Activated CD4-positive, alpha-beta T cell treated with anti-CD3 and anti-CD28 coated beads, Interleukin-2, amount 50 U/mL, for 16 hours (primary cell): ENCODE measurements around the gene KRT15.
A peak's percentile ranks its signal among the peaks of the same experiment; 100 is the strongest.

Experiments
- DNase-seq: peaks from one replicate; pipeline ENCODE4 v3.0.0-alpha.2; 2020

KRT15 gene

DNA sequence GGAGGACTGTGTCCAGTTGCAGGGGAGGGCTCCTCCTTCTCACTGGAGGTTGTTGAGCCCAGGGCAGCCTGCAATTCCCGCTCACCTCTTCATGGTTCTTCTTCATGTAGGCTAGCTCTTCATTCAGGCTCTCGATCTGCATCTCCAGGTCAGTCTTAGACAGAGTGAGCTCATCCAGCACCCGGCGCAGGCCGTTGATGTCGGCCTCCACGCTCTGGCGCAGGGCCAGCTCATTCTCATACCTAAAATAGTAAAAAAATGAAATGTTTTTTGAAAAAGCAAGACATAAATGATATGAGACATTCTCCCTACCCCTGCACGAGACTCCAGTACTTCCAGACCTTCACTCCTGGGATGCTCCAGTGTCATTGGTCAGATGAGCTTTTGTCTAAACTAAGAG lies 15.5 kb downstream of the KRT15 start:
- DNase-seq, result no peak

DNA sequence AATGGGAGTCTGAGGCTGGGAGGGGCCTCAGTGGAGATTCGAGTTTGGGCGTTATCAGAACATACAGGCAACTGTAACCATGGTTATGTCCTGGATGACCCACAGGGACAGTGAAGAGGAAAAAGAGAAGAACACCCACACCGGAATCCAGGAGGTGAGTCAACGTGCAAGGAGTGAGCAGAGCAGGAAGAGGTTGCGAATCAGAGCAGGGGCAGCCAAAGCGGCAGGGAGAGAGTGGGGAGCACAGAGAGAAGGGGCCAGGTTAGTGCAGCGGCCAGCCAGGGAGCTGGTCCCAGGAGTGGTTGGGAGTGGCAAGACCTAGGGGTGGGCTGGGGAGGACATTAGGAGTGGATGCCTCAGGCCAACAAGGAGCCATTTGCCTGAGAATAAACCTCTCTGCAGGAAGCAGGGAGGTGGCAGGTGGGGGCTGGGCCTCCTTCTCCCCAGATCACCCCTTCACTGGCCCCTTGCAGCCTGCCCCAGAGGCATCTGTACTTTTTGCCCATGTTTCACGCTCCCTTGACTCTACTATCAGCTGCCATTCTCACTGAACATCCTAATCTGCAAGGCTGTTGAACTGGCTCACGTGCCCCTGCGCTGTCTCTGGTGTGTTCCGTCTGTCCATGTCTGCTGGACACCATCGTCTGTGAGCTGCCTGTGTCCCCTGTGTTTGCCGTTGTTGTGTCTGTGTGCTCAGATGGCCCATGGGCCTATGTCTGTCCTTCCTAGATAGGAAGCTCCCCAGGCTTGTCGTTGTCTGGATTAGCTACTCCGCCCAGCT lies 18.4 kb downstream of the KRT15 start:
- DNase-seq, result no peak

DNA sequence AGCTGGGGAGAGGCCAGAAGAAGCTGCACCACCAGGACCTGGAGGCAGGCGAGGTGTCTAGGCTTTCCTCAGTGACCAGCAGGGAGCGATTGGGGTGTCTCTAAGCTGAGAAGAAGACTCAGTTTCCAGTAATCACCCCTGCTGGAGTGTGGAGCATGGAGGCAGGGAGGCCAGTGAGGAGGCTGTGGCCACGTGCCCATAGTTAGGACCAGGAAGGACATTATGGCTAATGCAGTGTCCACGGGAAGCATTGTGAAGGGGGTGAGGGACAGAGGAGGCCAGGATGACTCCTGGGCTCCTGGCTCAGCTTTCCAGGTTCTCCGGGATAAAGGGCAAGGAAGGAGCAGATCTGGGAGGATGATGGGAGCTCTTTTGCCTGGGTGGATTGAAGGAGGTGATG lies 19.0 kb downstream of the KRT15 start:
- no peak for DNase-seq

DNA sequence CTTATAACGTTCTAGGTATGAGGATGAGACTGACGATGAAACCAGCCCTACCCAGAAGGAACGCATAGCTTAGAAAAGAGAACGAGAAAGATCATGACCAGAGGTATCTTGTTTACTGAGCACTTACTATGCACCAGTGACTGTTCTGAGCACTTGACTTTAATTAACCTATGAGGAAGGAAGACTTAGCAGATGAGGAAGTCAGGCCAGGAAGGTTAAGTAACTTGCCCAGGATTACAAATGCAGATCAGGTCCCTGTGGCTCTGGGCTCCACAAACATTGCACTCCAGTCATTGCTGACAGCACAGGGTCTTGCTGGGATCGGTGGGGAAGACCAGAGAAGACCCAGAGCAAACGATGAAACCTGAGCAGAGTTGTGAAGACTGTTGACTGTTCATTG lies 20.4 kb downstream of the KRT15 start:
- DNase-seq, result no peak

DNA sequence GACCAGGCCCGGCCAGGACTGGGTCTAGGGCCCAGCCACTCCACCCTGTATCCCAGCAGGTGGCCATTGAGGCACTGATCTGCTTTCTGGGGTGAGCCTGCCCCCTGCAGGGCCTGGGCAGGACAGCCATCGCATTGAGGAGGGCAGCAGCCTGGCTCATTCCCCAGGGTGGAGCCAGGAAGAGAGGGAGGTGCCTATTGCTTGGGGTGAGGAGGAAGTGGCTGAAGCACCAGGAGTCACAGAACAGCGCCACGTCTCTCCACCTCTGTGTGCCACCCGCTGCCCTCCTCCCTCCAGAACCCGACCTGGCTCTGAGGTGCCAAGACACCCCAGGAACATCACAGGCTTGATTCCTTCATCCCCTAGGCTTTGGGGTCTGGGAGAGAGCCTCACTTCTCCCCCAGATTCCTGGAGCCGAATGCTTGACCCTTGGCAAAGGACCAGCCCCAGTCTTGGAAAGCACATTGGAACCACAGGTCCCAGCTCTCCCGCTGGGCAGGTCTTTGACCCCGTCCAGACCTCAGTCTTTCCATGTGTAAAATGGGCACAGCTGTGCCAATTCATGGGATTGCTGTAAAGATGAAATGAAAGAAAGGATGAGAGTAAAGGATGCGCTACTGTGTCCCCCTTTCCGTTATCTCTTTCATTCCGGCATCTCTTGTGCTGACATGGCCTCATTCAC lies 21.7 kb downstream of the KRT15 start:
- DNase-seq, result peak; percentile 81

DNA sequence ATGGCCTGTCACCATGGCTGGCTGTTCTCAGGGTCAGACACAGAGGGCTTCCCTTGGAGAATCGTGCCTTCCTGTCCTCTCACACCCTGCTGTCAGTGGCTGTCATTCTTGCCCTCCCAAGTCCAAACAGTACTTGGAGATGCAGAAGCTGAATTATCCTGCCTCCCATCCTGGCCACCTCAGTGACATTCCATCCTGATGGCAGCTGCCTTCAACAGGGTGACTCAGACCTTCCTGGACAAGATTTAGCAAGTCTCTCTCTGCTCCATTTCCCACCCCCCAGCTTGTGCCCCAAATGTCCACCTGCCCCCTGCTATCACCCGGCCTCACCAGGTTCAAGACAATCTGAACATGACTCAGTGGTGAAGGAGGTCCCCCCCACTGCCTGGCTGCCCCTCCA lies 24.2 kb downstream of the KRT15 start:
- no peak for DNase-seq

DNA sequence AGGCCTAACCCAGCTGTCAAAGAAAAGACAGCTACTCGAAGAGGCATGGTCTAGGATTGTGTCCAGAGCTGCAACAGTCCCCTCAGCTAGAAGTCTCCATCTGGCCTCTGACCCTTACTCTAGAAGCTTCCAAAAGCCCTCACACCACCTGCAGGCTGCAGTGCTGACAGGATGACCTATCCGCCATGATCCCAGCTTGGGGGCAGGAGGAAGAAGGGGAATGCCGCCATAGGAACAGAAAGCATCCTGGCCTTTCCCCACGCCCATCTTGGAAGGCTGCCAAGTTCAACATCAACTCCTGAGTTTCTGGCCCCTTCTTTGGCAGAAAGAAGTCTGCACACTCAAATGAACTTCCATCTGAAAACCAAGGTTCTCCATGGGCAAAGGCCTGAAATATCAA lies 25.9 kb downstream of the KRT15 start:
- no peak for DNase-seq

DNA sequence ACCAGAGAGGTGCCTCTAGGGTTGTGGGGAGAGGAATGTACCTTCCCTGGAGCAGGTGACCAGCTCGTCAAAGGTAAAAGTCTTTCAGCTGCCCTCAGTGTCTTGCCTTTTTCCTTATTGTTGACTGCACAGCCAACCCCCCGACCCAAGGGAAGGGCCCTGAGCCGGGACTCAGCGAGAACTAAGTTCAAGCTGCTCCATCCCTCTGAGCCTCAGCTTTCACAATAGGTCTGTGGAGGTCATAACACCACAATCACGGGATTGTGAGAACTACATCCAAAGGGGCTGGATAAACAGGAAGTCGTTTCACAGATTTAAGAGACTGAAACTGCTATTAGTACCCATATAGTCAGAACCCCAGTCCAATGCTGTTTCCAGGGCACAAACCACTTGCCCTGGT lies 26.3 kb downstream of the KRT15 start:
- DNase-seq, result no peak

DNA sequence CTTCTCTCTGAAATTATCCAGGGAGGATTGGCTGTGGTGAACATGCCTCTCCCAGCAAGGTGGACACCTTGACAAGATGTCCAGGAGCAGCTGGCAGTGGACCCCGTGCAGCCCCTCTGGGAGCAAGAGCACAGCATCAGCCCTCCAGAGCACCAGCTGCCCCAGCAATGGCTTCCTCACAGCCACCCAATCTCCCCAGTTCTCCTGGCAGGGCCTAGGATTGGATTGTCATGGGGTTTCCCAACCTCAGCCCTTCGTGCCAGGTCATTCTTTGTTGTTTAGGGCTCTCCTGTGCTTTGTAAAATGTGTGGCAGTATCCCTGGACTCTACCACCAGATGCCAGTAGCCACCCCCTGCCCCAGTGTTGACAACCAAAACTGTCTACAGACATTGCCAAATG lies 27.2 kb downstream of the KRT15 start:
- DNase-seq, result no peak

DNA sequence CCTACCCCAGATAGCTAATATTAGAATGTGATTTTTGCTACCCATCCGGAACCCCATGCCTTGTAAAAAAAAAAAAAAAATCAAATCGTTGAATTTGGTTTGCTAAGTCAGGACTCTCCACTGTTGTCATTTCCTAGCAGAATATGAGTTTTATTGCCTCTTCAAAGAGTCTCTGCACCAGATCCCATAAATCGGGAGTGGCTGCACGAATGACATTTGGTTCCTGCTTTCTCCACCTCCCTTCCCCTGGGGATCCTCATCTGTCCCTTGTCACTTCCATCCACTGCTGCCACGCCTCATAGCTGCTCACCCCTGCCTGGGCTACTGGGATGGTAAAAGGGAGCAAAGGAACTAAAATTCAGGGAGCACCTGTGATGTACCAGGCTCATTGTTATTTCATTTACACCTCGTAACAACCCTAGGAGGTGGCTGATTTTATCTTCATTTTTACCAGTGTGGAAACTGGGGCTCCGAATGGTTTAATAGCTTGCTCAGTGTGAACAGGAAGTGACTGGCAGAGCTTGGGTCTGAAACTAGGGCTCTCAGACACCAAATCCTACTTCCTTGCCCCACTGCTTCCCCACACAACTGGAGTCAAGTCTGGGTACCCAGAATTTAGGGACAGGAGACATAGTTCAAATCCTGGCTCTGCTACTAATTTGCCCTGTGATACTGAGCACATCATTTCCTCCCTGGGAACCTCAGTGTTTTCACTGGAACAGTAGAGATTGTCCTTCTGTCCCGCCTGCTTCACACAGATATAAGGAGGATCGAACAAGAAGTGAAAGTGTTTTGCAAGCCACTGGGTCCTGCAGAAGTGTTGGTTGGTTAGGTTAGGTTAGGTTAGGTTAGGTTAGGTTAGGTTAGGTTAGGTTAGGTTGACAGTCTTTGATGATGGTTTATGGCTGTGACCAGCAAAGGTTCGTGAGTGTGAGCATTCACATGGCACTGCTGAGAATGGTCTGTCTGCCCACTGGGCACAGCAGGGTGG lies 28.4 kb downstream of the KRT15 start:
- no peak for DNase-seq

DNA sequence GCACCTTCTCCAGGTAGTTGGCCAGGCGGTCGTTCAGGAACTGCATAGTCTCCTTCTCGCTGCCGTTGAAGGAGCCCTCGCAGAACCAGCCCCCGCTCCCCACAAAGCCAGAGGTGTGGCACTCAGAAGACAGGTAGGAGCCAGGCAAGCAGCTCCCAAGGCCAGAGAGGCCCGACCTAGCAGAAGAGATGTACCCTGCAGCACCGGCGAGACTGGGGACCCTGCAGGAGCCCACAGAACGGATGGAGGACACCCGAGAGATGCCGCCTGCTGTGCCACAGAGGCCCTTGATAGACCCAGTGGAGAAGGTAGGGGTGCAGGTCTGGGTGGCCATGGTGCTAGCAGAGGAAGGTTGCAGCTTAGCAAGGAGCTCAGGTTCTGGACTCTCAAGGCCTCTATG lies 29.2 kb downstream of the KRT15 start, which contains the start of gene KRT36:
KRT36 (minus strand) TSS at position 380 of the 400 bp plus-strand sequence; CDS start at position 334, 46 bp downstream.
- no peak for DNase-seq

DNA sequence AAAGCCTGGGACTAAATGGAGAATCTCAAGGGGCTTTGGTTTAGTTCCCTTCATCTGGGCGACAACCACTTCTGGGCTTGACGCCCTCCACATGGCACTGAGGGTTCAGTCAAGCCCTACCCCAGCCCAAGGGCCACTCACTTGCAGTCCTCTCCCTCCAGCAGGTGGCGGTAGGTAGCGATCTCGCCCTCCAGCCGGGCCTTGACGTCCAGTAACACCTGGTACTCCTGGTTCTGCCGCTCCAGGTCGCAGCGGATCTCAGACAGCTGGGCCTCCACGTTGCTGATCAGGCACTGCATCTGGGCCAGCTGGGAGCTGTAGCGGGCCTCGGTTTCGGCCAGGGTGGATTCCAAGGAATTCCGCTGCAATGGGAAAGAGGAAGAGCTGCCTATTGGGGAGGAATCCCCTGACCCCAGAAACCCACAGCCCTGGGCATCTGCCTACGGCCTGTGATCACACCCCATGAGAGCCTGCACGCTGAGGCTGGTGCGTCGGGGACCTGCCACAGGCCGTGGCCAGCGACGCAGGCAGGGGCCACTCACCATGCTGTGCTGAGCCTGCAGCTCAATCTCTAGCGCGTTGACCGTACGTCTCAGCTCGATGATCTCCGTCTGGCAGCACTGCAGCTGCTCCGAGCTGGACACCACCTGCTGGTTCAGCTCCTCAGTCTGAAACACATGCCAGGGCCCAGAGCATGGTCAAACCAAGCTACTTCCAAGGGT lies 31.7 kb downstream of the KRT15 start:
- DNase-seq, result peak; percentile 37

DNA sequence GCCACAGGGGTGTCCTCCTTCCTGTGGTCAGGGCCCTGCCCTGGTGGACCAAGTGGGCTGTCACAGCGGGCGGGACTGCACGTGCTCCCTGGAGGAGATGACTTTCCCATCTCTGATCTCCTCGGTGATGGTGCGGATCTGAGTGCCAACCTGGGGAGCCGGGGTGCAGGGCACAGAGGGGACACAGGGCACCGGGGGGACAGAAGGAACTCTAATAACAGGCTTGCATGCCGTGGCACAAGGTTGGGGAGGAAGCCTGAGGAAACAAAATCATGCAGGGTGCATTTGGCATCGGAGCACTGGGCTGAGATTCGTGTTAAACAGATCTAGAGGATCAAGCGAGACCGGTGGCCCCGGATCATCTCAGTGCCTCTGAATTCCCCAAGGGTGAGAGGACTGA lies 32.4 kb downstream of the KRT15 start:
- no peak for DNase-seq

DNA sequence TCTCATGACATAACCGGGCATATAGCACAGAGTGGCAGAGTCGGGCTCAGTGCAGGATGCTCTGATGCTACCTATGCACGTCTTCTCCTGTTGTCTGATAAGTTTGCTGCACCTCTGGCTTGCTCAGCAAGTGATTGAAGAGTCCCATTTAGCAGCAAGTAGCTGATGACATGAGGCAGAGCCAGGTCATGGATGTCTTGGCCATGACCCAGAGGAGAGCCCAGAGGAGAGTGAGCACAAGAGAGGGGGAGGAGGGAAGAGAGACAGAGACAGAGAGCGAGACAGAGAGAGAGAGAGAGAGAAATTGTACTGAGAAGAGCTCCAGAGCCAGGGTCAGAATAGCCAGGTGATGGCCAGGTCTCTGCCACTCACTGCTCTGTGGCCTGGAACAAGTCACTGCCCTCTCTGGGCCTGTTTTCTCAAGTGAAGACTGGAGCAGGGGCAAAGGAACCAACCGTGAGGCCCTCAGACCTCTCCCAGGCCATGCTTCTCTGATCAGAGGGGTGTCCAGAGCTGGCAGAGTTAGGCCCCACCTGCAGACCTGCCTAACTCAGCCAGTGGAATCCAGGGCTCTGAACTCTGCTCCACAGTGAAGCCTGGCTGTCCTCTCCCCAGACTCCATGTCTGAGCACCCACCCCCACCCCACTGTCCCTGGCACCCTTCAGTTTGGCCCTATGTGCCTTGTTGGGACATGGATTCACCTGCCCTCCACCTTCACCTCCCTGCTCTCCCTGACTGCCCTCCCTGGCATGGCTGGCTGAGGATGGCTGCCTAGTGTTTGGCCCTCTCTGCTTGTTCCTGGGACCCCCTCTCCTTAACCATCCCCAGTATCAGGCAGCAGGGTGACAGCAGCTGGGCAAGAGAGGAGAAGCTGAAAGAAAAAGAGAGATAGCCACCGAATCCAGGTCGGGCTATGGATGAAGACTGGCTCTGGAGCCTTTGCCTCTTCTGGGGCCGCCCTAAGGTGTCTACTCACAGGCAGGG lies 33.5 kb downstream of the KRT15 start:
- DNase-seq, result no peak

DNA sequence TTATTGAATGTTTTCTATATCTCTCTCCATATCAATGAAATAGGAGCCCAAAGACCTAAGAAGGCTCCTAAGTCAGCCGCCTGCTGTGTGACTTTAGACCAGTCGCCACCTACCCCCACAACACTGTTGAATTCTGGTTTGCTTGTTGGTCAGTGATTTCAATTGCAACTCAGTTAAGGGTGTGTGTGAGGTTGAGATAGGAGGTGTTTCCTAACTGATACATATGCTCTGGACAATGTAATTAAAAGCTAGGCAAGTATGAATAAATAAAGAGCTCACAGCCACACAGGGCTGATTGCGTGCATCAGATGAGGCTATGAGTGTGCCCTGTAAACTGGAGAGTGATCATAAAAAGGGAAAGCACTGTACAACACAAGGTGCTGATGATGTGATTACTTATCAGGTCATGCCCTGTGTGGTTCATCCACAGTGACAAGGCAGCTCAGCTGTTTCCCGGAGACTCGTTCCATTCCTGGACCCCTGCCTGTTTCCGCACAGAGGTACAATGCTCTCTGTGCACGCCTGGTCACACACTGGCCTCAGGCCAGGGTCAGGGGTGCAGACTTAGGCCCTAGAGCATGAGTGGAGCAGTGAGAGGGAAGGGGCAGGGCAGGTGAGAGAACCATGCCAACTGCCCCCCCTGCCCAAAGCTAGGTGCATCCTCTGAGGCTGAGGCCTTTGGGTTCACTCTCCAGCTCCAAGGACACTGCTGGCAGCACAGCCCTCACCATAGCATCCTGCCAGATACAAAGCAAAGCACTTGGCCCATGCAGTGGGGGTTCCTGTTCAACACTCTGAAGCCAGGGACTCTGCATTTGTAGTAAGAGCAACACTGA lies 34.5 kb downstream of the KRT15 start:
- no peak for DNase-seq

DNA sequence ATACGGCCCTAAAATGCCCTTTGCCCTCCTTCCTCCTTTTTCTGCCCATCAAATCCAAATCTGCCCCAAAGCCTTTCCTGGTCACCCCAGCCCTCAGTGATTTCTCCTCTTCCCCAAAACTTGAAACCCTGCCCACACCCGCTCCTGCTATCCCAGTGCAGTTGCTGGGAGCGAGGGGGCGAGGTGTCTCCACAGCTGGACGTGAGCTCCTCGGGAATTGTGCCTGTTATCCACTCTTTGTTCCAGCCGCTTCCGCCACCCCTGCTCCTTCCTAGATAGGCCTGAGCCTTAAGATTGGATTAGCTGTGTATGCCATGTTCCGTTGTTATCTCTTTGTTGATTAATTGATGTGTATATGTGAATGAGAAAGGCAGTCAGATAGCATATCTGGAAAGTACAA lies 35.2 kb downstream of the KRT15 start:
- DNase-seq, result no peak

DNA sequence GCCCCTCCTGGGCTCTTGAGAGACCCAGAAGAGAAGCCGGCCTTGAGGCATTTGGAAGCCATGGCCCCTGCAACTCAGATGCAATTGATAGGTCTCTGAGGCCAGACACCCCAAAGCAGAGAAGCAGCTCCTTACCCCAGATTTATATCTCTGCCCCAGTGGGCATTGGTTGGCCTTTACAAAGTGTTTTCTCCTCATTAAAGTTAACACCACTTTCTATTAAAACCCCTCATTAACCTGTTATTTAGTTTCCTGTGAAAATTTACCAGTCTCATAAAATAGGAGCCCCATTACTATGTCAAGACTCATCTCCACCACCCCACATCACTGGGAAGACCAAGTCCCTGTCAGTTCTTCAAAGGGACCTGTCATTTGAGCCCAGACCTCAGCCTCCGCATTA lies 37.7 kb downstream of the KRT15 start, which contains the start of gene KRT35:
KRT35 (minus strand) TSS at position 116 of the 400 bp plus-strand sequence; CDS start at position 62, 54 bp downstream.
- DNase-seq, result no peak

DNA sequence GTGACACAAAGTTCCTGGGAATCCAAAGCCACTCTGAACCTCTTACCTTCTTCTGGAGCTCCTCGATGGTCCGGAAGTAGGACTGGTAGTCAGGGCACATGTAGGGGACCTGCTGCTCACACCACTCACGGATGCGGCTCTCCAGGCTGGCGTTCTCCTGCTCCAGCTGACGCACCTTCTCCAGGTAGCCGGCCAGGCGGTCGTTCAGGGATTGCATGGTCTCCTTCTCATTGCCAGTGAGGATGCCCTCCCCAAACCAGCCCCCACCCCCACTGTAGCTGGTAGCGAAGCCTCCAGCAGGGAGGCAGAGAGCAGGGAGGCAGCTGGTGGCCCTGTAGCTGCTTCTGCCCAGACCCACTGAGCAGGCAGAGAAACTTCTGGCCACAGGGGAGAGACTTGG lies 38.1 kb downstream of the KRT15 start:
- DNase-seq, result no peak

DNA sequence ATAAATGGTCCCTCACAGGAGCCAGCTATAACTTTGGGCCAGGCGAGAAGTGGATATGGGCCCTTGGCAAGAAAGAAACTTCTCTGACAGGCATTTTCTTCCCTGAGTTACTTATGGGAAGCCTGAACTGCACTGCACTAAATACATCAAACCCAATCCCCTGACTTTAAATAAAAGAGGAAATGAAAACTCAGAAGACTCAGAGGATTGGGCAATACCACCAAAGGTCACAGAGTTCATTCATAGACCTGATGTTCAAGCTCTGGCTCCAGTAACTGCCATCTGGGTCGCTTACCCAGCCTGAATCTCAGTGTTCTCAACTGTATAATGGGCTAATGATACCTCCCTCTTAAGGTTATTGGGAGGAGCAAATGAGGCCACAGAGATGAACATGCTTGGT lies 38.6 kb downstream of the KRT15 start:
- DNase-seq, result no peak

DNA sequence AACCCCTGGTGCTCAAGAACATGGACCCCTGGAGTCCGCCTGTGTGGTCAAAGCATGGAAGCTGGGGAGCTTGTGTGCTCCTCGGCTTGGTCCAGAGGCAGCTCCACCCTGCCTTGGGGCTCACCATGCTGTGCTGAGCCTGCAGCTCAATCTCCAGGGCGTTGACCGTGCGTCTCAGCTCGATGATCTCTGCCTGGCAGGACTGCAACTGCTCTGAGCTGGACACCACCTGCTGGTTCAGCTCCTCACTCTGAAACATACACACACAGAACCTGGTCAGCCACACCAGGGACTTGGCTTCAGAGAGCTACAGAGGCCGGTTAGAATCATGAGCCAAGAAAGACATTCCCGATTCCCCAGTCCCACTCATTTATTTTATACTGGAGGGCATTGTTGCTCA lies 40.5 kb downstream of the KRT15 start:
- DNase-seq, result no peak
